ENCODE results near the gene CRIP1.

The CRIP1 gene

GRCh38 chr14:105452963-105453362 is 33.7 kb upstream of the CRIP1 start:
- DNase-seq = no peak

DNA sequence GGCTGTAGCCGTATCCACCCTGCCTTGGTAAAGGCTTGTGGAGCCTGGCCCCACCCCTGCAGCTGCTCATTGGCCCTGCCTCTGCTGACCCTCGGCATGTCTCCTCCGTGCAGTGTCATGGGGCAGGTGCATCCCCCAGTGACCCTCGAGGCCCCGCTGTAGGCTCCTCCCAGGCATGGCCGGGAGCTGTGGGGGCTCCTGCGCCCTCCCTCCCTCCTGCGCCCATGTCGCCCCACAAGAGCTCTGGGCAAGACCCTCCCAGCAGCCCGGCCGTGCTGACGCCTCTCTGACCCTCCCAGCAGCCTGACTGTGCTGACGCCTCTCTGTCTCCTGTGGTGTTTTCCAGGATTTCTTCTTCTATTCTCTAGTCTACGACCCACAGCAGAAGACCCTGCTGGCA is 32.8 kb upstream of the CRIP1 start:
- no peak for DNase-seq

DNA sequence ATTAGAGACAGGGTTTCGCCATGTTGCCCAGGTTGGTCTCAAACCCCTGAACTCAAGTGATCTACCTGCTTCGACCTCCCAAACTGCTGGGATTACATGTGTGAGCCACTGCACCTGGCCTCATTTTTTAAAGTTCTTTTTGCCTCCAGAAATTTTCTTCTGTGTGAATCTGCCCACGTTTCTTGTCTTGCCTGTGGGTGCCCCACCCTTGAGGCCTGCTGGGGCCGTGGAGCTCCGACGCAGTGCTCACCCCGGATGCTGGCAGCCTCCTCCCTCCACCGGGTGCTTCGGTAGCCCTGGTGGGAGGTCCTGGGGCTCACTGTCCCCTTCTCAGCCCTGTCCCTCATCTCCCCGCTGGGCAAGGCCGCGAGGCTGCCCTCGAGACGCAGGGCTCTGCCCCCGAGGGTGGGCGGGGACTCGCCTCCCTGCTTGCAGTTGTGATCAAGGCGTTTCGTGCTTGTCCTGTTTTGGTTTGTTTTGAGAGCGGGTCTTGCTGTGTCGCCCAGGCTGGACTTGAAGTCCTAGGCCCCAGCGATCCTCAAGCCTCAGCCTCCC is 31.5 kb upstream of the CRIP1 start:
- no peak for DNase-seq

DNA sequence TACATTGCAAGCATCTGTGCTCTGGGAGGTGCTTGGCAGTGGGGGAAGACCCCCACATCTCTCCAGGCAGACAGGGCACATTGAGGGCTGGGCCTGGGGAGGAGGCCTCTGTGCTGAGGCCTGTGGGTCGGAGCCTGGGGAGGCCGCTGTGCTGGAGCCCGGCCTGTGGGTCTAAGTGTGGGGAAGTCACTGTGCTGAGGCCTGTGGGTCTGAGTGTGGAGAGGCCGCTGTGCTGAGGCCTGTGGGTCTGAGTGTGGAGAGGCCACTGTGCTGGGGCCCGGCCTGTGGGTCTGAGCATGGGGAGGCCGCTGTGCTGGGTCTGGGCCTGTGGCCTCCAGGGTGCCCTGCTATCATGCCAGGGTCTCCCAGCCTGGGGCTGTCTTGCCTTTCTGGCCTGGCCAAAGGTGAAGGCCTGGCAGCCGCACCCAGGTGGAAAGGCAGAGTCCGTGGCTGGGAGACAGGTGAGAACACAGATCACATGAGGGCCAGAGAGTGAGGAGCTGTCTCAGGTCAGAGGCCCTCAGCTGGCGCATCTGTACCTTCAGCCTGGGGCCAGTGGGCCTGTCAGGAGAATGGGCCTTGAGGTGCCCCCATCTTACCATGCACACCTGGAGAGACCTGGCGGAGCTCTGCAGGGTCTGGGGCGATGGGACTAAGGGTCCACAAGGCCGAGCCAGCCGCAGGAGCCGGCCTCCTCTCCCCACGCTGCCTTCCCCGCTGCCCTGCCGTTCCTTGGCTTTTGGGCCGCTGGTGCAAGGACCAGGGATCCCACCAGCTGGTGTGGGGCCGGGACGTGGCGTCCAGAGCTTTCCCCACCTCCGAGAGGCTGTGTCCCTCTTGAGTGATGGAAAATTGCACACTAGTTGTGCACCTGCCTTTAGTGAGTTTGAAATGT is 30.7 kb upstream of the CRIP1 start:
- no peak for DNase-seq

DNA sequence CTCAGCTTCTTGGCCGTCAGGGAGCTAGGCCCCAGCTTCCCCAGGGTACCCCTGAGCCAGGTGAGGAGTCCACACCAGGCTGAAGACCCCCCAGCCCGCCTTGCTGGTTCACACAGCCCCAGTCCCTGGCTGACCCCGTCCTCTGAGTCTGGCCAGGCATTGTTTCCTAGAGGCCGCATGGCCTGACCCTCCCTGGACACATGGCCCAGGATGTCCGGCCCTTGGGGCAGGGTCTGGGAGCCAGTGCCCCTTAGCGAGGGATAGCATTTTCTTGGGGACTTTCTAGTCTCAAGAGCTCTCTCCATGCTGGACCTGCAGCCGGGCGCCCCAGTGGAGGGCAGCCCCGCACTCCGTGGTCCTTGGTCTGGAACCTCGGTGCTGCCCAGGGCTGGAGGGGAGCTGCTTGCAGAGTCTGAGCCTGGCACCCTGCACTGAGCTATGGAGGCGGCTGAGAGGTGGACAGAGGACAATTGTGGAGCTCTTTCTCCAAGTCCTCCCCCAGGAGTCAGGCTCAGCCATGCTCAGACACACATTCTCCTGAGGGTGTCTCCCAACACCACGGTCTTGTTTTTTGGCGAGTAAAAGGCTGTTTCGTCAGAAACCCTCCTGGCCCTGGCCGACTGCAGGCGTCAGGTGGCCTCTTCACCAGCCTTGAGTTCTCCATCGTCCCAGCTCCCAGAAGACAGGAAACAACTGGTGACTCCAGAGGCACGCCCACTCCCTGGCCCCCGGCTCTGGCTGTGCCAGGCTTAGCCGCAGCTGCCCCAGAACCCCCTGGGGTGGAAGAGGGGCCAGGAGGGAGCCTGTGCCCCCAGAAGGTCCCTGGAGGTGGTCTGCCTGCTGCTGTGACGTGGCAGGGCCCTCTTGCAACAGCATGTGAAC is 29.7 kb upstream of the CRIP1 start:
- no peak for DNase-seq

- no peak for DNase-seq
These were observed 28.7 kb upstream of the CRIP1 start for GRCh38 chr14:105458010-105458409.

DNA sequence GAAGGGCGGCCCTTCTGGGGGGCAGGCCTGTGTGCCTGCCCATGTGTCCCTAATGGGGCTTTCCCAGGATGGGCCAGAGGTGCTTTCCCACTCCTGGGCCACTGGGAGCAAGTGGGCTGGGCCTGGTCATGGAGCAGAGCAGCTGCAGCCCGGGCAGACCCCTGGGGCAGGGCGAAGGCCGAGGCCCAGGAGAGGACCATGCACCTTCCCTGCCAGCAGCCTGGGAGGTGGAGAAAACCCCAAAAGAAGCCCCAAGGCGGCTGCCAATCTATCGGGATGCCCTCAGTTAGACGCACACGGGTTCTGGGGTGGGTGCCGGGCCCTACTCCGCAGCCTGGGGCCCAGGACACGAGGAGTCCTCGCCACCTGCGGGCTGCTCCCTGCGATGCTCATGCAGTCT is 28.1 kb upstream of the CRIP1 start:
- DNase-seq = no peak

DNA sequence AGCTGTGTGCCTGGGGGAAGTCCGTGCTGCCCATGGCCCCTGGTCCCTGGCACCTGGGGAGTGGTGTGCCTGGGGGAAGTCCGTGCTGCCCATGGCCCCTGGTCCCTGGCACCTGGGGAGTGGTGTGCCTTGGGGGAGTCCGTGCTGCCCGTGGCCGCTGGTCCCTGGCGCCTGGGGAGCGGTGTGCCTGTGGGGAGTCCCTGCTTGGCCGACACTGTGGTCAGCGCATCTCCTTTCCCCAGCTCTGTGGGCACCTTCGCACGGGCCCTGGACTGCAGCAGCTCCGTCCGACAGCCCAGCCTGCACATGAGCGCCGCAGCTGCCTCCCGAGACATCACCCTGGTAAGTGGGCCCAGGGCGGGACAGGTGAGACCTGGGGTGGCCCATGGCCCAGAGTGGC is 26.6 kb upstream of the CRIP1 start:
- no peak for DNase-seq

DNA sequence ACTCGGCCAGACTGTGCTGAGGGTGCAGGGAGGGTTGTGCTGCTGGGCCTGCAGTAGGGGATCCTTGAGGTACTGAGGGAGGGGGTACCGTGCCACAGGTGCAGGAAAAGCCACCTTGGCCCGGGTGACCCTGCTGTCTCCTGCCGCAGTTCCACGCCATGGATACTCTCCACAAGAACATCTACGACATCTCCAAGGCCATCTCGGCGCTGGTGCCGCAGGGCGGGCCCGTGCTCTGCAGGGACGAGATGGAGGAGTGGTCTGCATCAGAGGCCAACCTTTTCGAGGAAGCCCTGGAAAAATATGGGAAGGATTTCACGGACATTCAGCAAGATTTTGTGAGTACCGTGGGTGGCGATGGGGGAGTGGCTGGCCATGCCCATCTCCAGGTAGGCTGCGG is 26.1 kb upstream of the CRIP1 start:
- DNase-seq = no peak

DNA sequence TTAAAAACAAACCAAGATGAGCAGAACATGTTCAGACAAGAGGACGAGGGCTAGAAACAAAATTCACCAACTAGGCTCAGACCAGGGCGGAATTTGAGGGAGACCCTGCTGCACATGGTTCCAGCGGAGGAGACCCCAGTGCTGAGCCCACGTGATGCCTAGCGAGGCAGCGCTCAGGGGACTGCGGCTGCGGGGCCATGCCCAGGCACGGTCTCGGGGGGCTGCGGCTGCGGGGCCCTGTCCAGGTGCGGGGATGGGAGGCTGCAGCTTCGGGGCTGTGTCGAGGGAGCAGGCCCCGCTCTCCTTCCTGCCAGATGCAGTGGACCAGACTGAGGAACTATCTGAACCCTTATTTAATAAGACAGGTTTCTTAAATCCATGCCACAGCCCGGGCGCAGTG is 24.8 kb upstream of the CRIP1 start:
- DNase-seq = no peak

GRCh38 chr14:105464501-105464900 is 22.2 kb upstream of the CRIP1 start:
- DNase-seq = no peak

DNA sequence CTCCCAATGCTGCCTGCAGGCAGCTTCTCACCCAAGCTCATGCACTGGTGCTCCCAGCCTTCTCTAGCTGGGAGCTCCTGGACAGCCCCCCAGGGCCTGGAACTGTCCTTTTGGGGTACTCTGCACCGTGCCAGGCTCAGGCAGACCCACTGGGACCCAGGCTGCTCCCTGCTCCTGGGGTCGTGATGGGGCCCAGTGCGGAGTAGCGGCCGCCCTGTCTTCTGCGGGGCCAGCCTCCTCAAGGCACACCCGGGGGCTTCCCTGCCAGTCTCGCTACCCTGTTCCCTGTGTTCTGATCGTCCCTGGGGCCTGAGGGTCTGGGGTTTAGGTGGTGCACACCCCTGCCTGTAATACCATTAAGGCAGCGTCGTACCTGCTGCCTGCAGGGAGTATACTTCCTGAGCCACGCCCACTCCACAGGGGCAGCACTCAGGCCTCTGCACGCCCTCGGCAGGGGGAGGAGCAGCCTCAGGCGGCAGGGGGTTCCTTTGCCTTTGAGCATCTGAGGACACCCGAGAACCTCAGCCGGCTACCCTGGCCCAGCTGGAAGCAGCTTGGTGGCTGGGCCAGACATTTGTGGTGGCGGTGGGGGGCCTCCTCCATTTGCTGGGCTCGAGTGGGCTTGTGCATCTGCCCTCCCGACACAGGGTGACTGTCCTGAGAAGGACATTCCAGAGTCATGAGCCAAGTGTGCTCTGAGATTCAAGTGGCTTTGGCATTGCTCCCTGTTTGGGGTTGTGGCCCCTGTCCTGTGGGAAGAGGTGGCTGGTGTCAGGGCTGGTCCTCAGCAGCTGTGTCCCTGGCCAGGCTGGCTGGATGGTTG is 21.3 kb upstream of the CRIP1 start:
- DNase-seq = no peak

DNA sequence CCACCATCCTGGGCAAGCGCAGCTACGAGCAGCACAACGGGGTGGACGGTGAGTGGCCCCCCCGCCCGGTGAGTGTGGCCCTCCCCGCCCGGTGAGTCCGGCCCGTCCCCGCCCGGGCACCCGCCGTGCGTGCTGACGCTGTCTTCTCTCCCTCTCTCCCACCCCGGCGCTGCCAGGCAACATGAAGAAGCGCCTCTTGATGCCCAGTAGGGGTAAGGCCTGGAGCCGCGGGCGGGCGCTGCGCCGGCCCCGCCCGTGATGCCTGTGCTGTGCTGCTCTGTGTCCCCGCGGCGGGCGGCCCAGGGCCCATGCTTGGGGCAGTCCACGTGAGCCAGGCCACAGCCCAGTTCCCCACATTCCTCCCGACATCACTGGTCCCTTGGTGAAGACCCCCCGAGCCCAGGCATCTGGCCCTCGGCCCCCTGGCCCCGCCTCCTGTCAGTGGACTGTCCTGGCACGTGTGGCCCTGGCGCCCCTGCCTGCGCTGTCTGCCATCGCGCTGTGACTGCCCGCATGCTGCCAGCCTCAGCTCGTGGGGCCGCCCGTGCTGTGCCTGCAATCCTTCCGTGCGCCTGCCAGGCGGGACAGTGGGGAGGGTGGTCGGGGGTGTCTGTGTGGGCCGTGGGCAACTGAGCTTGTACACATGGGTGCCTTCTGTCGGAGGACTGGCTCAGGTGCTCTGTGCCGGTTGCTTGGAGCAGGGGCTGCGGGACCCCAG is 20.0 kb upstream of the CRIP1 start:
- no peak for DNase-seq

GRCh38 chr14:105467249-105467941 is 19.3 kb upstream of the CRIP1 start:
- no peak for DNase-seq

- no peak for DNase-seq
These were observed 18.7 kb upstream of the CRIP1 start for GRCh38 chr14:105467942-105468471.

DNA sequence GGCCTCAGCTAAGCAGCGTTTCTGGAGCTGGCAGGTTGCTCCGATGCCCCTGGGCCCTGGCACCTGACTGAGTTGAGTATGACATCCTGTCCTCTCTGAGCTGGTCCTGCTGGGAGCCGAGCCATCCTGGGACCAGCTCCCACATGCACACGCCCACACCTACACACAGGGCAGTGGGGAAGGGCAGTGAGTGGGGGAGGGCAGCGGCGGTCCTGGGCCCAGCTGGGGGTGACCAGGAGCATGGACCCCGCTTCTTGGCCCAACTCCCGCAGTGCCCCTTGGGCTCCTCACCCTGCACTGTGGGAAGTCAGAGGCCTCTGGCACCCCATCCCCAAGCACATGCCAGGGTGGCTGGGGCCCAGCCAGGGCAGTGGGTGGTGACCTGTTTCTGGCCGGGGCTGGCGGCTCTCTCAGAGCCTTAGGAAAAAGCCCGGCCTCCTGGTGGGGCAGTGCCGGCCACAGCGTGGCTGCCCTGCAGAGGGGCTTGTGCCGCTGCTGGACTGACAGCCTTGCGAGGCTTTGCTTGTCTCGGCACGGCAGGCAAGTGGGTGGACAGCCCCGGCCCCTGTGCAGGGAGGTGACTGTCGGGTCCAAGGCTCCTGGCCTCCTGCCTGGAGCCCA is 18.0 kb upstream of the CRIP1 start:
- DNase-seq = no peak

DNA sequence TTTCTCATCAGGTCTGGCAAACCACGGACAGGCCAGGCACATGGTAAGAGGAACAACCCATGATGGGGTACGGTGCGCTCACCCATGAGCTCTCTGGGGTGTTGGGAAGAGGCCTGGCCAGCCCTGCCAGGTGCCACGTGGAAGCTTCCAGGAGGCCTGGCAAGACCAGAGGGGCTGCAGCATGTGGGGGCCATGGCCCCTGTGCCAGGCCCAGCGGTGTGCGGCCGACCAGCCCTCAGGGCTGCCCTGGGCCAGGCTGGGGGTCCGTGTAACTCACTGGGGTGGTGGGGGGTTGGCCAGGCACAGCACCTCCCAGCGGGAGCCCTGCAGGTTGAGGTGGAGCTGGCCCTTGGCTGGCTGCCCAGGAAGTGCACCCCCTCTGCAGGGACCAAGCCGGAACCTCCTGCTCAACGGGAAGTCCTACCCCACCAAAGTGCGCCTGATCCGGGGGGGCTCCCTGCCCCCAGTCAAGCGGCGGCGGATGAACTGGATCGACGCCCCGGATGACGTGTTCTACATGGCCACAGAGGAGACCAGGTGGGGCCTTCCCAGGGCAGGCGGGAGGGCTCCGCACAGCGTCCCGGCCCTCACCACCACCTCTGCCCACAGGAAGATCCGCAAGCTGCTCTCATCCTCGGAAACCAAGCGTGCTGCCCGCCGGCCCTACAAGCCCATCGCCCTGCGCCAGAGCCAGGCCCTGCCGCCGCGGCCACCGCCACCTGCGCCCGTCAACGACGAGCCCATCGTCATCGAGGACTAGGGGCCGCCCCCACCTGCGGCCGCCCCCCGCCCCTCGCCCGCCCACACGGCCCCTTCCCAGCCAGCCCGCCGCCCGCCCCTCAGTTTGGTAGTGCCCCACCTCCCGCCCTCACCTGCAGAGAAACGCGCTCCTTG is 17.0 kb upstream of the CRIP1 start:
- DNase-seq = no peak

- DNase-seq = no peak
These were observed 16.1 kb upstream of the CRIP1 start for GRCh38 chr14:105470350-105471296.

All from suppressor macrophage (primary cell).